Measurements from ENCODE around the gene RGL1. TPM values are rescaled to one million over a fixed set of nuclear protein-coding genes. Genes with fewer than 3 reads are reported as not detected.
A peak's percentile ranks its signal among the peaks of the same experiment; 100 is the strongest.
"Not testable (repeated sequence)": the region's sequence is repeated elsewhere in the genome, so short reads cannot be mapped to it uniquely, and the experiment has no call there.

Gene RGL1
- 3.0 TPM for total RNA-seq

GRCh38 chr1:183804916-183805841 lies at the start of gene RGL1:
TSS of gene RGL1 (plus strand) at chr1:183805120. CDS start at chr1:183805298, 178 bp downstream.
- peak; percentile 100 for ATAC-seq

GRCh38 chr1:183756326-183756725 lies 48.6 kb upstream of the RGL1 start:
- ATAC-seq, result no peak

DNA sequence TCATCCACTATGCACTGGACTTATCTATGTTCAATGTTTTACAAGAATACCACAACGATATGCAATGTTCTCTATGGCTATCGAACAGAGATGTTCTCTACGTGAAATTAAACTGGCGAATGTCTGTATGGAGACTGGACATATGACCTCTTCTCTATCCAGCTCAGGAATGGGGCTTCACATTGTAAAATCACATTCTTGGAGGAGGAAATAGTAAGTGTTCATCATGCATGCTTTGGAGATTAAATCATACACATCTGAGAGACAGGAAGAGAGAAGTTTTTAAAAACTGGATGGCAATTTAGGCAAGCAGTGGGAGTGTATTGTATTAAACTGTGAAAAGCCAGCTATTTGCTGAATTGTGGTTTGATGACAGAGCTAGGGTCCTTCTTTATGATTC lies 47.9 kb upstream of the RGL1 start:
- ATAC-seq, result no peak

GRCh38 chr1:183758913-183759312 lies 46.0 kb upstream of the RGL1 start:
- ATAC-seq, result no peak

GRCh38 chr1:183760661-183761060 lies 44.3 kb upstream of the RGL1 start:
- no peak for ATAC-seq

DNA sequence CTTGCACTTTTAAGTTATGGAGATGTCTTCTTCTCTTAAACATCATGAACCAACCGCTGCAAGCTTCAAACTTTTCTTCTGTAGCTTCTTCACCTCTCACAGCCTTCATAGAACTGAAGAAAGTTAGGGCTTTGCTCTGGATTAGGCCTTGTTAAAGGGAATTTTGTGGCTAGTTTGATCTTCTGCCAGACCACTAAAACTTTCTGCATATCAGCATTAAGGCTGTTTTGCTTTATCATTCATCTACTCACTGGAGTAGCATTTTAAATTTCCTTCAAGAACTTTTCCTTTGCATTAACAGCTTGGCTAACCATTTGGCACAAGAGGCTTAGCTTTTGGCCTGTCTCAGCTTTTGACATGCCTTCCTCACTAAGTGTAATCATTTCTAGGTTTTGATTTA lies 43.0 kb upstream of the RGL1 start:
- no peak for ATAC-seq

DNA sequence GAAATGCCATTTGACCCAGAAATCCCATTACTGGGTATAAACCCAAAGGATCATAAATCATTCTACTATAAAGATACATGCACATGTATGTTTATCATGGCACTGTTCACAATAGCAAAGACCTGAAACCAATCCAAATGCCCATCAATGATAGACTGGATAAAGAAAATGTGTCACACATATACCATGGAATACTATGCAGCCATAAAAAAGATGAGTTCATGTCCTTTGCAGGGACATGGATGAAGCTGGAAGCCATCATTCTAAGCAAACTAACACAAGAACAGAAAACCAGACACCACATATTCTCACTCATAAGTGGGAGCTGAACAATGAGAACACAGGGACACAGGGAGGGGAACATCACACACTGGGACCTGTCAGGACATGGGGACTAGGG lies 42.1 kb upstream of the RGL1 start:
- not testable (repeated sequence) for ATAC-seq

GRCh38 chr1:183764981-183765380 lies 39.9 kb upstream of the RGL1 start:
- ATAC-seq, result no peak

GRCh38 chr1:183769956-183770815 lies 34.7 kb upstream of the RGL1 start:
- no peak for ATAC-seq

- ATAC-seq, result no peak
Measured at GRCh38 chr1:183770816-183771128, 34.1 kb upstream of the RGL1 start.

- no peak for ATAC-seq
Measured at GRCh38 chr1:183773482-183774274, 31.2 kb upstream of the RGL1 start.

- no peak for ATAC-seq
Measured at GRCh38 chr1:183774938-183775337, 30.0 kb upstream of the RGL1 start.

DNA sequence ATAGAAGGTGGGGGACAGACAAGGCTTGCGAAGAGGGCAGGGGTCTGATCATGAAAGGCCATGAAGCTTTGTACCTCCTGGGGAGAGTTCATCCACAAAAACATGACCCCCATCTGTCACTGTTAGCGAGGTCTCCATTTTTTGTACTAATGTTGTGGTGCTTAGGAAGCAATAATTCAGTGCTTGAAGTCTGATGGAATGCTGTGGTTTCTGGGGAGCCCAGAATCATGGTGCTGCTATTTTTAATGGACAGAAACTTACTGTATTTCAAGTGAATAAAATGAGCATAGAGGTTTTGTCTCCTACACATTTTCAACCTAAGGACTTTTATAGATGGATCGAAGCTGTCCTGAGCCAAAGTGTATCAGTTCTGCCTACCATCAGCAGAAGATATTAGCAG lies 28.2 kb upstream of the RGL1 start:
- ATAC-seq, result no peak

DNA sequence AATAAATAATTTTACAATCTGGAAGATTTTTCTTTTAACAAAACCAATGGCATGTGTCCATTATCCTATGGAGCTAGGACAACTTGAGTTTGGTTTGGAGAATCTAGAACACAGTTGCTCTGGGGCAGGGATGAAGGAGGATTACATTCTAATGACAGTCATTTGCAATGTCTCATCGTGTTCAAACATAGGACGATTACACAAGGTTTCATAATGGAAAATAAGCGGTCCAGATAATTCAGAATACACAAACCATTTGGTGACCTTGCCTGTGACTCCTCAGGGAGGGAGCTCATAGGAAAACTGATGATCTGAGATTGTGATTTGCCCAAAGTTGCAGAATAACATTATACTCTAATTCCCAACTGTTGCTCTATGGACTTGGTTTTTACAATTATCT lies 27.6 kb upstream of the RGL1 start:
- ATAC-seq, result no peak

- ATAC-seq, result no peak
Measured at GRCh38 chr1:183778045-183778444, 26.9 kb upstream of the RGL1 start.

DNA sequence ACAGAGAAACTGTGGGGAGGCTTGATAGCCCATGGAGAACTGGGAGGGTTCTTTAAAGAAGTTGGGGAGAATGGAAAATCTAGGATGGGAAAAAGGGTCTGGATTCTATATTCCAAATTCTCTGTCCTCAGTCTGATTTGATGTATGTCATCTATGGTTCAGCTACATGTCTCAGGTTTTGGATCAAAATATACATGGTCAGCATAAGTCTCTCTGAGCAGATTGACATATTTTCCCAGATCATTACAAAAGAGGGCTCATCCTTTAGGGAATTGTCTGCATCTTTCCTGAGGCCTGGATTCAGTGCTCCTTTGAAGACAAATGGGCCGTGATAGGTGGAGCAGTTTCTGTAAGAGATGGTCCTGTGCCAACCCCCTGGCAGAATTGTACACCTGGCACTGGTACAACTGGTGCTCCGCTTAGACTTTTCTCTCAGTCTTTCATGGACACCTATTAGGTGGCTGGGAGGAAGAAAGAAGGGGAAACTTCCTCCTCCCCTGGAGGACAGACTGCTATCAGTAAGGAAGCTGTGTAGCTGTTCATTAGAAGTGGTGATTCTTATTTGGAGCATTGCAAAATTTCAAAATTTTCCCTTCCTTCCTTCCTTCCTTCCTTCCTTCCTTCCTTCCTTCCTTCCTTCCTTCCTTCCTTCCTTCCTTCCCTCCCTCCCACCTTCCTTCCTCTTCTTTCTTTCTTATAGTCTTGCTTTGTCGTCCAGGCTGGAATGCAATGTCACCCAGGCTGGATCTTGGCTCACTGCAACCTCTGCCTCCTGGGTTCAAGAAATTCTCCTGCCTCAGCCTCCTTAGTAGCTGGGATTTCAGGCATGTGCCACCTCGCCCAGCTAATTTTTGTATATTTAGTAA lies 26.1 kb upstream of the RGL1 start:
- no peak for ATAC-seq

DNA sequence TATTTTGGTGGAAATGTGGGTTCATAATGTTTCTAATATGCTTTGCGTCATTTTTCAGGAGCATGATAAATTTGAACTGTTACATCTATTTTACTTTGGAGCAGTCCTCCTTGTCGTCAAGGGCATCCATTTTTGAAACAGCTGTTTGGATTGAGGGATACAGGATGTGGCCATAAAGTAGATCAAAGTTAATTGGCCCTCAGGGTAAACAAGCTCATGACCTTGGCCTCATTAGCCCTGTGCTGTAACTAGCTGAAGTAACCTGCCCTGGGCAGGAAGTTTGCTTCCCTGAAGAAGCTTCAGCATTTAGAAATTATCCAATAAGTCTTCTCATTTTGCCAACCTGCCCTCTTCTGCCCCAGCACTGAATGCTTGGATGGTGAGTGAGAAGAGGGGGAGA lies 24.8 kb upstream of the RGL1 start:
- no peak for ATAC-seq

GRCh38 chr1:183780757-183781156 lies 24.2 kb upstream of the RGL1 start:
- no peak for ATAC-seq

DNA sequence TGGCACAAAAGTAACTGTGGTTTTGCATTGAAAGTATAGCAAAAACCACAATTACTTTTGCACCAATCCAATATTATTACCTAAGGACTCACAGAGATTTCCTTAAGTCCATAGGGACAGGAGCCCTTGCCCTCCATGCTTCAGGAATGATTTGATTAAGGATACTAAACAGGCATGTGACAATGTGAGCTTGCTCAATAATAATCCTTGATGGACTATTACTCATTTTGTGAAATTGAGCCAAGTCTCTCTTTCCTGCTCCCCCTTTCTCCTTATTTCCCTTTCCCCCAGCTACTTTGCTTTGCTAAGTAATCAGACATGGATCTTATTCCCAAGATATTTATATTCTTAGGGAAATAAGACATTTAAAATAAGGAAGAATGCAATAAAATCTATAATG lies 21.6 kb upstream of the RGL1 start:
- no peak for ATAC-seq

DNA sequence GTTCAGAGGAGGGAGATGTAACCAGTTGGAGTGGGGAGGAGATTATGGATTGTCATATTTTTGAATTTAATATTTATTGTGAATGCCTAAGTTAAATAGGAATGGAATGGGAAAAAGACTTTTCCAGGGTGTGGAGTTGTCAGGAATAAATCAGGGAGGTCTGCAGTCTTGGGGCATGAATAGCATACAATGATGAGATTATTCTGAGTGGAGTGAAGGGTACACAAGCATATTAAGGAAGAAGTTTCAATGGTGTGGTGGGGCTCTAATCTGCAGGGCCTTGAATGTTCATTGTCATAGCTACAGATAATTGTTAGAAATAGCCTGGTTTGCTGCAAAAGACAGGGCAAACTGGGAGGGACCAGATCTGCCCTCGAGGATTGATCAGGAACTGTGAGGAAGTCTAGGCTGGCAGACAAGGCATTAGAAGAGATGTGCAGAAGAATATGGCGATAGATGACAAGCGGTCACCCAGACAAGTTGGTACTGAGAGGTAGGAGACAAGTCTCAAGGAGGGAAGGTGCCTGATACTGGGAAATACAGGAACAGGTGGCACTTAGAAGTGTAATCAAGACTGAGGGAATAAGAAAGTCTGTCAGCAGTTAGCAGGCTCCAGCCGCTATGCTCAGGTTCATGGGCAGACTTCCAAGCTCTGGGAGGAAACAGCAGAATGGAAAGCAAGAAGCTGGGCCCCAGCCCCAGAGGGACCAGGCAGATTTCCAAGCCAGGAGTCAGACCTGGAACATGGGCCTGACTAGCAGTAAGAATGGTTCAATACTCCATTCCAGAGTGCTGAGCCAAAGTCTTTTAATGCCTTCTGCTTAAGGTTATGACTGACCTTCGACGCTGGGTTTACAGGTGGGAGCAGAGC lies 20.9 kb upstream of the RGL1 start:
- no peak for ATAC-seq

- not testable (repeated sequence) for ATAC-seq
Measured at GRCh38 chr1:183785921-183786320, 19.0 kb upstream of the RGL1 start.
